ENCODE measurements around the gene CAMTA1.

Gene CAMTA1

DNA sequence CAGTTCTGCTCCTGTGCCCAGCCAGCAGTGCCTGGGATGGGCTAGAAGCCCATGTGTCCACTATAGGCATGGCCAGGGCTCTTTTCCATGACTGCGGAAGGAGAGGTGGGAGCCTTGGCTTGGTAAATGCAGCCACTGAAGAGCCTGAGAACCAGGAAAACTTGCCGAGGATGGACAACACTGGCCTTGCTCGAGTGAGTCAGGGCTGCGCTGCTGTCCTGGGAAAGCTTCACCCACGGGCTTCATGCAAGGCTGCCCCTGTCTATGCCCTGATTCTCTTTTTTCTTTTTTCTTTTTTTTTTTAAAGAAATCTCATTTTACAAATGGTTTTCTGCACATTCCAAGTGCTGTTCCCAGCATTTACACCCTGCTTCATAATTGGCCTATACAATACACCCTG lies 156.5 kb downstream of the CAMTA1 start:
- DNase-seq: no peak

DNA sequence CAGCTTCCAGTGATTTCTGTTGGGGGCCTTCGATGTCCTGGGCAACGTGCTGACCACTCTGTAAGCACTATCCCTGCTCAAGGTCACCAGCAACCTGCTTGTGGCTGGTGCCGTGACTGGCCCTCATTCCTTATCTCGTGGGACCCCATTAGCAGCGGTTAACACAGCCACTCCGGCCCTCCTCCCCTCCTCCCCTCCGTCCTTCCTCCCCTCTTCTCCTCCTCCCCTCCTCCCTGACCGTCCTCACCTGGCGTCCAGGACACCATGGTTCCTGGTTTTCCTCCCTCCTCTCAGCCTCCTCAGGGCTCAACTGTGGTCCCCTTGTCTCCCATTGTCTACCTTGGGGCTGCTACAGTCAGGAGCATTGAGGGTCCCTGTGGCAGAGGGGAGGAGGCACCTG lies 157.7 kb downstream of the CAMTA1 start:
- DNase-seq: no peak

- DNase-seq: no peak
Measured at GRCh38 chr1:6944434-6944833, 159.2 kb downstream of the CAMTA1 start.

- no peak for DNase-seq
Measured at GRCh38 chr1:6947952-6948351, 162.7 kb downstream of the CAMTA1 start.

DNA sequence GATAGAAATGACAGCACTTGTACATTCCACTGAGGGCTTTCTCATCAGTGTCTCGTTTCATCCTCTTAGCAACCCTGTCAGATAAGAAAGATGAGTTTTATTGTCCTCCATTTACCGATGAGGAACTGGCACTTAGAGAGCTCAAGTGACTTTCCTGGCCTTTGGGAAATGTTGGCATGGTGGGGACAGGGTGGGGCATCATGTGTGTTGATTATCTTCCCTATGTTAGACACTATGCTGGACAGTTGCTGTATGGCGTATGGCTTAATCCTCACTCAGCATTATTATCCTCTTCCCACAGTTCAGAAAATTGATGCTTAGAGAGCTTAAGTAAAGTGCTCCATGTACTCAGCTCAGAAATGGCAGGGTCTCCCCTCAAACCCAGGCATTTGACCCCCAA lies 163.2 kb downstream of the CAMTA1 start:
- no peak for DNase-seq

DNA sequence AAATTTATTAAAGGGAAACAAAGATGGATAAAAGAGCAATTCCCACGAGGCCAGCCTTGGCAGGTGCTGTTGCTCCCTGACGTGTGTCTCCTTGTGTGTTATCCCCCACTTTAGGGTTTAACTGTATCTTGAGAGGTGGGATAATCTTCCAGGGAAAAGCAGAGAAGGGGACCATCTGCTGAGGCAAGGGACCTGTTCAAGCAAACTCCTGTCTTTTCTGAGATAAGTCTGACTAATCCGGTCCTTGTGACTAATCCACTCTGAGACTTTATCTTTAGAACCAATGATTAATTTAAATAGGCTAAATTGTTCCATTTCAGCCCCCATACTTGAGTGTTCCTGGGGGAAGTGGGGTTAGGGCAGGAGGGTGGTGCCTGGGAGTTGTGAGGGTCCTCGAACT lies 163.6 kb downstream of the CAMTA1 start:
- no peak for DNase-seq

GRCh38 chr1:6950001-6950765 lies 164.9 kb downstream of the CAMTA1 start:
- DNase-seq: no peak

- DNase-seq: no peak
Measured at GRCh38 chr1:6951536-6951935, 166.3 kb downstream of the CAMTA1 start.

GRCh38 chr1:6953216-6953615 lies 168.0 kb downstream of the CAMTA1 start:
- no peak for DNase-seq

DNA sequence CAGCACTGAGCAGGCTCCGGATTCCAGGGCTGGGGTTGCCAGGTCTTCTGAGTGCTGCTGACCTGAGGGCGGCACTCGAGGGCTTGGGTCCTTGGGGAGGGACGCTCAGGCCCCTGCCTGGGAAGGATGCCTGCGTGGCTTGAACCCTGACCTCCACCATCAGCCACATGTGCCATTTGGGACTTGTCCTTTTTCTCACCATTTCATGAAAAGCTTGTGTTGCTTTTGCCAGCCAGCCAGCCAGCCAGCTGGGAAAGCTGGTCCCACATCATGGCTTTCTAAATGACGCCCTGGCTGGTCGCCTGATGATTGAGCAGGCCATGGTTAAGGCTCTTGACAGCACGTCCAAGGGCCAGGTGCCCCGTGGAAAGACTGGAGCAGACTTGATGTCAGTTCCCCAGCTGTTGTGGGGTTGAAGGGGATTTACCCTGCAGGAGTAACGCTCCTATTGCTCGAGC lies 168.7 kb downstream of the CAMTA1 start:
- no peak for DNase-seq

GRCh38 chr1:6954591-6954990 lies 169.3 kb downstream of the CAMTA1 start:
- no peak for DNase-seq

GRCh38 chr1:6955357-6956094 lies 170.3 kb downstream of the CAMTA1 start:
- DNase-seq: no peak

DNA sequence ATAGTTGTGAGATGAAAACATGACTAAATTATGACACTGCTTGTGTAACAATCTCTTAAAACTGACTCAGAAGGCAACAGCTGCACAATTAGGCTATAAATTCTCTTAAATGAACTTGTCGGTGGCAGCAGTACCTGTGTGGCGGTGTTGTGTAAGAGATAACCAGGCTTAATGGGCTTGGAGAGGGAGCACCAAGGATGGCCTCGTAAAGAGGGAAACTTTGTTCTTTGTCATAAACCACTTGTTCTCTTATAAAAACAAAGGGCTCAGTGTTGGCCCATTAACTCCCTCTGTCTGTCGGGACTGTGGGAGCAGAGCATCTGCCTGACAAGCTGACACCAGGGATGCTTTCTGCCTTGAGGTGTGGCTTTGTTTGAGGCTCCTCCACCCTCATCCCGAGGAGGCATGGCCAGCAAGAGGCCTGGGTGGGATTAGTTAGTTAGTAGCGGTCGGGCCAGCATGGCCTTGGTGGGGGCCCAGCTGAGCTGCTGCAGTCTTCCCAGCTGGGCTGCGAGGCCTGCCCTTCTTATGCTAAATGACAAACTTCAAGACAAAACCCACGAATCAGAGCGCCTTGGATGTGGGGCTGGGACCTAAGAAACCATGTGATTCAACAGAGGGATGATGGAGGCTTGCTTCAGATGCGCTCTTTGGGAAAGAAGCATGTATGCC lies 171.4 kb downstream of the CAMTA1 start:
- no peak for DNase-seq

DNA sequence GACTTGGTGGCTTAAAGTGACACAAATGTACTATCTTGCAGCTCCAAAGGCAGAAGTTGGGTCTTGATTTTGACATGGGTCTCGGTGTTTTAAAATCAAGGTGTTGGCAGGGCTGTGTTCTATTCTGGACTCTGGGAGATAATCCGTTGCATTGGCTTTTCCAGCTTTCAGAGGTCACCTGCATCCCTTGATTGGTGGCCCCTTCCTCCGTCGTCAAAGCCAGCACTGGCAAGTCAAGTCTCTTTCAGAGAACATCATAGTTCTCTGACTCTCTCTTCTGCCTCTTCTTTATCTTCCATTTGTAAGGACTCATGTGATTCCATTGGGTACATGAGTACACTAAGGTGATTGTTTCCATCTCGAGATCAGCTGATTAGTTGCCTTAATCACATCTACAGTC lies 172.1 kb downstream of the CAMTA1 start:
- no peak for DNase-seq

GRCh38 chr1:6958407-6959030 lies 173.3 kb downstream of the CAMTA1 start:
- DNase-seq: peak in 1 of 2 experiments; percentile 36

GRCh38 chr1:6959491-6959890 lies 174.2 kb downstream of the CAMTA1 start:
- DNase-seq: no peak

DNA sequence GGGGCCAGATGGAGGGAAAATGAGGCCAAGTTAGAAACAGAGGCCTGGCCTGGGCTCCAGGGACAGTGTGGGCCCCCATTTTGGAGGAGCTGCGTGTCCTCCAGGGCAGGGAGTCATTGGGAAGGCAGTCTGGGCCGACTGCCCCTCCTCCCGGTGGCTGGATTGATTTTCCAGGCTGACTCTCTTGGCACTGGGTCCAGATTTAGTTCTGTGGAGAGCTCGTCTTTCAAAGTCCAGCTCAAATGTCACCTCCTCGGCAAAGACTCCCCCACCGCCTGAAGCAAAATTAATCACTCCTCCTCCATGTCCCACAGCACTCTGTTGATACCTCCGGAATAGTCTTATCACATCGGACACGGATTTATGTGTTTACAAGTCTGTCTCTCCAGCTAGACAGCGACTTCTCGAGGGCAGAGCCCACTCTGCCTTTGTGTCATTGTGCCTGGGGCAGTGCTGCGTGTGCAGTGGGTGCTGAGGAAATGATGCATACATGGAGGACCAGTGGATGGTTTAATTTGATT lies 175.1 kb downstream of the CAMTA1 start:
- no peak for DNase-seq

- DNase-seq: no peak
Measured at GRCh38 chr1:6960860-6961259, 175.6 kb downstream of the CAMTA1 start.

- no peak for DNase-seq
Measured at GRCh38 chr1:6961289-6961688, 176.0 kb downstream of the CAMTA1 start.

- no peak for DNase-seq
Measured at GRCh38 chr1:6961905-6962477, 176.7 kb downstream of the CAMTA1 start.

DNA sequence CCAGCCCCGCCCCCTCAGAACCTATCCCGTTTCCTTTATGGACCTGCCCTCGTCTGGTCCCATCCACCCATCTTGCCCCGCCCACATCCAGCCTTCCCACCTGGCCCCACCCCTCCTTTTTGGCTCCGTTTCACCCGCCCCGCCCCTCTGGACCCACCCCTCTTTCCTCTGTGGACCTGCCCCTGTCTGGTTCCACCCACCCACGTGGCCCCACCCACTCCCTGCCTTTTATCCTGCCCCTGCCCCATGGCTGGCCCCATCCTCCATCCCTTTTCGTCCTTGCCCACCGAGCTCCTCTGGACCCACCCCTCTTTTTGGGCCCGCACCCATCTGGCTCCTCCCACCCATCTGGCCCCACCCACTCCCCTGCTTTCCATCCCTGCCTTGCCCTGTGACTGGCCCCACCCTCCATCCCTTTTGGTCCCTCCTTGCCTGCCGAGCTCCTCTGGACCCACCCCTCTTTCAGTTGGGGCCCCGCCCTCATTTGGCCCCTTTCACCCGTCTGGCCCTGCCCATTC lies 177.3 kb downstream of the CAMTA1 start:
- peak; percentile 80 to 86 for DNase-seq

Measured in NCI-H1930 (cell line).